Neural progenitor cell (in vitro differentiated cells): ENCODE data around the gene CCDC6.
"Not testable (repeated sequence)": the region's sequence is repeated elsewhere in the genome, so short reads cannot be mapped to it uniquely, and the experiment has no call there.

ENCODE experiments used
- CTCF ChIP-seq: fragments of 200-600 bp; sonication (generic); IDR thresholded peaks from 2 replicates; pipeline ENCODE4 v1.5.1; 2017; ENCODE audit warnings: antibody characterized with exemption, mild to moderate bottlenecking
- EZH2 ChIP-seq: fragments of 200-600 bp; sonication (generic); IDR thresholded peaks from 2 replicates; pipeline ENCODE4 v1.6.1; 2017; ENCODE audit warnings: antibody characterized with exemption, mild to moderate bottlenecking, moderate library complexity
- EZH2phosphoT487 ChIP-seq: fragments of 200-600 bp; sonication (generic); IDR thresholded peaks from 2 replicates; pipeline ENCODE4 v1.6.1; 2017; ENCODE audit warnings: antibody characterized with exemption

GRCh38 chr10:59930788-59931521 is 24.6 kb upstream of the CCDC6 start:
- not testable (repeated sequence) for TF ChIP-seq CTCF, EZH2, EZH2phosphoT487
